ENCODE results near the gene RYR3. TPM values are rescaled to one million over a fixed set of nuclear protein-coding genes. Genes with fewer than 3 reads are reported as not detected.

The RYR3 gene
- total RNA-seq, 1 donor from 2014 or later = 0.61 TPM

- ATAC-seq (no peak), DNase-seq (no peak)
- no peaks in the 10 kb centered on the region for H3K9me3 ChIP-seq
- H3K36me3 ChIP-seq = no peaks in the 10 kb centered on the region
- no peak overlapping the region for H3K4me3 ChIP-seq
- H3K27ac ChIP-seq = no peak overlapping the region
- no peaks in the 10 kb centered on the region for H3K4me1 ChIP-seq
- no peaks in the 10 kb centered on the region for H3K27me3 ChIP-seq
- intact Hi-C loops (cut with DNase I) = no loop called here
- TF ChIP-seq CTCF (IDR thresholded peaks at IDR 0.05) = no peak
Measured at GRCh38 chr15:33433821-33434220, 123.1 kb downstream of the RYR3 start.

GRCh38 chr15:33438396-33438795 is 127.6 kb downstream of the RYR3 start:
- Histone ChIP-seq H3K27ac (no peak overlapping the region), H3K9me3 (no peaks in the 10 kb centered on the region), H3K4me1 (no peaks in the 10 kb centered on the region), H3K4me3 (no peak overlapping the region), H3K27me3 (no peaks in the 10 kb centered on the region), H3K36me3 (no peaks in the 10 kb centered on the region)
- no peak for TF ChIP-seq CTCF (IDR thresholded peaks at IDR 0.05)
- intact Hi-C loops (cut with DNase I) = no loop called here
- no peak for ATAC-seq
- no peak for DNase-seq

- ATAC-seq = no peak
Measured at GRCh38 chr15:33440900-33441299, 130.1 kb downstream of the RYR3 start.

GRCh38 chr15:33442449-33442848 is 131.7 kb downstream of the RYR3 start:
- Histone ChIP-seq H3K4me3 (no peak overlapping the region), H3K27me3 (no peaks in the 10 kb centered on the region), H3K27ac (no peak overlapping the region), H3K9me3 (no peaks in the 10 kb centered on the region), H3K36me3 (no peaks in the 10 kb centered on the region), H3K4me1 (no peaks in the 10 kb centered on the region)
- DNase-seq (no peak), ATAC-seq (no peak)
- intact Hi-C loops (cut with DNase I) = no loop called here
- no peak for TF ChIP-seq CTCF (IDR thresholded peaks at IDR 0.05)

More at GRCh38 chr15:33440900-33441299, 130.1 kb downstream of the RYR3 start:
- no peak overlapping the region for H3K4me3 ChIP-seq
- no peaks in the 10 kb centered on the region for H3K27me3 ChIP-seq
- H3K4me1 ChIP-seq = no peaks in the 10 kb centered on the region
- no peaks in the 10 kb centered on the region for H3K36me3 ChIP-seq
- no peaks in the 10 kb centered on the region for H3K9me3 ChIP-seq
- DNase-seq = no peak
- intact Hi-C loops (cut with DNase I) = no loop called here
- TF ChIP-seq CTCF (IDR thresholded peaks at IDR 0.05) = no peak
- H3K27ac ChIP-seq = no peak overlapping the region

GRCh38 chr15:33443708-33444107 is 132.9 kb downstream of the RYR3 start:
- Histone ChIP-seq H3K27me3 (no peaks in the 10 kb centered on the region), H3K36me3 (no peaks in the 10 kb centered on the region), H3K4me3 (no peak overlapping the region), H3K27ac (no peak overlapping the region), H3K4me1 (no peaks in the 10 kb centered on the region), H3K9me3 (no peaks in the 10 kb centered on the region)
- TF ChIP-seq CTCF (IDR thresholded peaks at IDR 0.05) = no peak
- intact Hi-C loops (cut with DNase I) = no loop called here
- no peak for DNase-seq
- ATAC-seq = no peak

GRCh38 chr15:33445984-33446383 is 135.2 kb downstream of the RYR3 start:
- TF ChIP-seq CTCF (IDR thresholded peaks at IDR 0.05) = no peak
- DNase-seq (no peak), ATAC-seq (no peak)
- Histone ChIP-seq H3K27me3 (no peaks in the 10 kb centered on the region), H3K4me1 (no peaks in the 10 kb centered on the region), H3K4me3 (no peak overlapping the region), H3K27ac (no peak overlapping the region), H3K9me3 (no peaks in the 10 kb centered on the region), H3K36me3 (no peaks in the 10 kb centered on the region)
- intact Hi-C loops (cut with DNase I) = no loop called here

Data from upper lobe of right lung (tissue), 1 donor.